ENCODE results near the gene ENPP6. TPM values are rescaled to one million over a fixed set of nuclear protein-coding genes. Genes with fewer than 3 reads are reported as not detected.
"Not testable (repeated sequence)": the region's sequence is repeated elsewhere in the genome, so short reads cannot be mapped to it uniquely, and the experiment has no call there.

ENPP6 gene
- total RNA-seq, 1 donor = under 0.01 TPM

DNA sequence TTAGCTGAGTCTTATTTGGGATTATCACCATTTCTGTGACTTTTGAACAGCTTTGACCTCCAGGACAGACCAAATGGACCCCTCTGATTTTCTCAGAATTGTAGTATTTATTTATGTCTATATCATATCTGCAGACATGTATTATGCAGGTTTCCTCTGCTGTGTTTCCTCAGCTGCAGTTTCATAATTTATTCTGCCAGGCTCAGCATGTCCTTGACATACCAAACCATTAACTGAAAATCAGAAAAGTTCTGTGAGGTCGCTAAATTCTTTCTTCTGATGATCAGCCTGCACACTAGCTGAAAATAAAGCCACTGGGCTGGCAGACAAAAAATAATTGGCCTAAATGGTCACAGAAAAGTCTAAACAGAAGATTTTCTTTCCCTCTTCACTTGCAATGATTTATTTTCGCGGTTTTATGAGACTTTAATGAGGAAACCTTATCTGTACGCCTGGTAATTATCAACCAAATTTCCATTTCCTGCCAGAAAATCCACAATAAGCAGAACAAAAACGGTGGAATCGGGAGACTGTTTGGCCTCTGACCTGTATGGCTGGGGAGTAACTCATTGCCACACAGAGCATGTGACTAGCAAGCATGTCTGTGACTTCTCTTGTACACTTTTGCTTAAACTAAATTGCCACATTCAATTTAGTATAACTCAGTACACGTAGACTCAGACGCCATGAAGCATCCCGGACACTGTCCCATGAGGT is 150.9 kb downstream of the ENPP6 start:
- no peak for DNase-seq (ENCODE audit: low read depth in 2 of 3, low spot score in 2 of 3)

DNA sequence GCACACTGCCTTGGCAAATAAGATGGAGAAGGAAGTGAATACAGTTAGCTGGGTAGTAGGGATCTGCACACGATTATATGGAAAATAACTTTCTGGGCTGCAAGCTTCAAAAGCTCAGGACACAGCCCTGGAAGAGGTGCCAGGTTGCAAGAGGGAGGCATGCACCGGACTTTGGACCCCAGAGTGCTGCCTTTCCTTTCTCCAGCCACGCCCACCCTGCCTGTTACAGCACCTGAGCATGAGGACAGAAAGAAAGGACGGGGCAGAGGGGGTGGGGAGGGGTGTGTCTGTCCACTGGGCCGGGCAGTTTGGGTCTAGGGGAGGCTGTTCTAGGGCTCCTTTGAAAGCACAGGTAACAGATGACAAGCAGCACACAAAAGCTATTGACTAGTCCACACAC is 152.8 kb downstream of the ENPP6 start:
- DNase-seq (ENCODE audit: low read depth in 2 of 3, low spot score in 2 of 3) = no peak

DNA sequence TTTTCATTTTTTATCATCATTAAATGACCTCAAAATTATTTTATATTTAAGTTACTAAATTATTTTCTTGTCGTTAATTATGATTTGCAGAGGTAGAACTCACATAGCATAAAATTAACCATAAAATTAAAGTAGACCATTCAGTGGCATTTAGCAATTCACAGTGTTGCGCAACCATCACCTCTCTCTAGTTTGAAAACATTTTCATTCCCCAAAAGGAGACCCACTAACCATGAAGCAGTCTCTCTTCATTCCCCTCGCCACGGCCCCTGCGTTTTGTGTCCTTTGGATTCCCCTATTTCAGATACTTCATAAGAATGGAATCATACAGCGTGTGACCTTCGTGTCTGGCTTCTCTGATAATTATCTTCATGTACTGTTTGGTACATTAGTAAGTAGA is 154.9 kb downstream of the ENPP6 start:
- DNase-seq (ENCODE audit: low read depth in 2 of 3, low spot score in 2 of 3) = no peak

DNA sequence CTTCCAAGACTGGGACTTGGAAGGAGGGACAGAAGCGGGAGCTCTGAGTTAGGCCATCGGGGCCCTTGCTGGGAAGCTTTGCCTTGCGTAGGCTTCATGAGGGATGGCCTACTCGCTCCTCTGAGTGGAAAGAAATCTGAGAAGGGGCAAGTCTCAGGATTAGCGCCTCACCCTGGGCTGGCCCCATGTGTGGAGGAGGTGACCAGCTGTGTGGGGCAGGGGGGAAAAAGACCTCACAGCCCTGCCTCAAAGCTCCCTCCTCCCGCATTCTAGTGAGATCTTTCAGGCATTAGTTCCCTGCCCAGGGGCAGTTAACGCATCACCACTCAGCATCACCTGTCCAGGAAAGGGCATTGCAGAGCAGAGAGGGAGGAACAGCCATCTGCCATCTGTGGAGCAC is 156.1 kb downstream of the ENPP6 start:
- no peak for DNase-seq (ENCODE audit: low read depth in 2 of 3, low spot score in 2 of 3)

DNA sequence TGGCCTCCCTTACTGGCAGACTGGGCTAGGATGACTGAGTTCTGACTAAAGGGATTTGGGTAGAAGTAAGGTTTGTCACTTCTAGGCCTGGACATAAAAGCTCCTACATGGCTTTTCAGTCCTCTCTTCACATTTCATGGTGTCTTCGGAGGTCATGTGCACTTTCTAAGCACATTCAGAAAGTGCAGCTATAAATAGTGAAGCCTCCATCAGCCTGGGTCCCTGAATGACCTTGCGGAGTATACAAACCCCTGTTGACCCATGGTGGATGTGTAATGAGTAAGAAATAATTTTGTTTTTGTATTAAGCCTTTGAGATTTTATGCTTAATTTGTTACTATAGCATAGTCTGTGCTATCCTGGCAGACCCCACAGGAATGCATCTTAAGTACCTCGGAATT is 158.6 kb downstream of the ENPP6 start:
- no peak for DNase-seq (ENCODE audit: low read depth in 2 of 3, low spot score in 2 of 3)

DNA sequence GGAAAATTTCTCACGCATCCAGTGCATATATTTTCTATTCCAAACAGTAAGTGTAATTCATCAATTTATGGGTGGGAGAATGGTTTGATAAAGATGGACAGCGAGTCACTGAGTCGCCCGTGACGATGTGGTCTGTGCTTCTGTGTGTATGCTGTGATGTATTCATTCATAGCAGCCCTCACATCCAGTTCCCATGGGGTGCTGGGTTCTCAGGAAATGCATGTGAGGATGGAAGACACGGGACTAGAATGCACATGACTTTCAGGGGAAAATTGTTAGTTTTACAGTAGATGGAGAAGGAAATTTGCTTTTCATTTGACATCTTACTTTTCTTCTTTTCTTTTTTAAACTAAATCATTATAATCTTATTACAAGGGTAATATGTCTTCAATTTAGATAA is 159.6 kb downstream of the ENPP6 start:
- no peak for DNase-seq (ENCODE audit: low read depth in 2 of 3, low spot score in 2 of 3)

DNA sequence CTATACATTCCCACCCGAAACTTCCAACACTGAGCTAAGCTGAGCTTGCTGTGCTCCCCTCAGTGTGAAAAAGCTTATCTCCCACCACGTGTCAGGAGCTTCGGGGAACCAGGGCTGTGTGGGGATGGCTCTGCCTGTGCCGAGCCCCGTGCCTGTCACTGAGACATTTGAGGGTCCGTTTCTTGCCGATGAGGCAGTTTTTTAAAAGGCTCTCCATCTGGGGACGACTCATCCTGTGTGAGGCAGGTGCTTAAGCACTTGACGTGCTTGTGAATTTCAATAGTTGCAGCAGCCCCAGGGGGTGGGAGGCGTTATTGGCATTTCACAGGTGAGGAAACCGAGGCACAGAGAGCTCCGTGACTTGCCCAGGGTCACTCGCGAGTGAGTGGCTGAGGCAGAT is 160.8 kb downstream of the ENPP6 start:
- no peak for DNase-seq (ENCODE audit: low read depth in 2 of 3, low spot score in 2 of 3)

DNA sequence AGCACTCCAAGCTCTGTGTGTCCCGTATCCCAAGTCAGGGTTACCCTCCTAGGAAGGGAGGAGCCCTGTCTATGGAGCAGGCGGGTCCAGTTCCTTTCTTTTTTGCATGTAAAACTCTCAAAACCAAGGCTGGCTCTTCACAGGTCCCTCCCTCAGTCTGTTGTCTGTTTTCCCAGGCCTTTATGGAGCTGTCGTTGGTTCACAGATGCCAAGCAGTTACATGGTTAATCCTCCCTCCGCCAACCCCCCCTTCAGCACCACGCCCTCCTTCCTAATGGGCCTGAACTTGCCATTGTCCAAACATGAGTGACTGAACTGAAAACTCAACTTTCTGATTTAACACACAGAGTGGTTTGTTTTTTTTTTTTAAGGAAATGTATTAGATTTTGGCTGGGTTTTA is 164.2 kb downstream of the ENPP6 start:
- no peak for DNase-seq (ENCODE audit: low read depth in 2 of 3, low spot score in 2 of 3)

DNA sequence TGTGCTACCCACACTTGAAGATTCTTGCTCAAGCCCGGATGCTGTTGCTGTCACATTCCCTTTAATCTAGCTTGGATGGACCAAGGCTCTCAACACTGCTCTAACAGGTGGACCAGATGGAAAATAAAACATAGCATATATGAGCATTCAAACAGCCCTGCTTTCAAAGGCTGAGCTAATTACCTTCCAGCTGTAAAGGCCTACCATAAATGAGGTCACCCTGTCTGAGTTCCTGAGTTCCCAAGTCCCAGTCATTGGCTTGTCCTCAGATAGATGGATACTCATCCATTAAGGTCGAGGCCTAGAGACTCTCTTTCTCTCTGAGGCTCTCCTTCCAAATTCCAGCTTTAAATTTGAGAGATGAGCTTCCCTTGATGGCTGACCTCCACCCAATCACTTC is 165.1 kb downstream of the ENPP6 start:
- no peak for DNase-seq (ENCODE audit: low read depth in 2 of 3, low spot score in 2 of 3)

DNA sequence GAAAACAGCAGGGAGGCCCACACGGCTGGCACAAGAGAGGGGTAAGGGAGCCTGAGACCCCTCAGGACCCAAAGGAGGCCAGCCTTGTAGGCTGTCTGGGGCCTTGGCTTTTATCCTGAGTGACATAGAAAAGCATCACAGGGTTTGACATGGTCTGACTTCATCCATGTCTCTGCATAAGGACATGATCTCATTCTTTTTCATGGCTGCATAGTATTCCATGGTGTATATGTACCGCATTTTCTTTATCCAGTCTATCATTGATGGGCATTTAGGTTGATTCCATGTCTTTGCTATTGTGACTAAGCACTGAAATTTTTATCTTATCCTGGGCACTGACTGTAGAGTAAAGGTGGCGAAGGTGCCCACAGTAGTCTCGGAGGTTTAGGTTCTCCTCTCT is 166.4 kb downstream of the ENPP6 start:
- not testable (repeated sequence) for DNase-seq (ENCODE audit: low read depth in 2 of 3, low spot score in 2 of 3)

DNA sequence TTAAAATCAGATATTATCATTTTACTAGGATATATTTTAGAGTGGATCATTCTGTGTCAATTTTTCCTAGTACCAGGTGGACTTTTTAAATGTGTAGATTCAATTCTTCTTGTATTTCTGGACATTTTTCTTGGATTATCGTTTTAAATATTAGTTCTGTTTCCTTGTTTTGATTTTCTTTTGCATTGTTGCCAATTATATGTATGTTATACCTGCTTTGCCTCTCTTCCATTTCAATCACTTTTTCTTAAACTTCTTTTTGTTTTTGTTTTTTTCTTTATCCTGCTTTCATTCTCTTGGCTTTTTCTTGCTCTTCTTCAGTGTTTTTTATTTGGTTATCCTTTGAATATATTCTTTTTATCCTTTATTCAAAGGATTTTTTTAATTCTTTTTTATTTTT is 171.5 kb downstream of the ENPP6 start:
- no peak for DNase-seq (ENCODE audit: low read depth in 2 of 3, low spot score in 2 of 3)

DNA sequence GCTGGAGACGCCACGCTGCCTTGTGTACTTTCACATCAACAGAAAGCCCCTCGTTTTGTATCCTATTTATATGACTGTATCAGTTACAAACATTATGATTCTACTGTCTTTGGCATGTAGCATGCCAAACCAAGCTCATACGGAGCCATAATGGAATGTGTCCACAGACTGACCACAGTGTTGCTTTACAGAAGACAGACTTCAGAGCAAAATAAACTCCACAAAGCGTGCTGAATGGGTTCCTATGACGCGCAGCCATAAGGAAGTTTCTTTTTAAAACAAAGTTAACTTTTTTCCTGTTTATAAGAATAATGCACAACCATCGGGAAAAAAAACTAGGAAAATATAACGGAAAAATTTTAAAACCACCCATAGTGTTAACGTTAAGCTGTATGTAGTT is 176.5 kb downstream of the ENPP6 start:
- DNase-seq (ENCODE audit: low read depth in 2 of 3, low spot score in 2 of 3) = no peak

DNA sequence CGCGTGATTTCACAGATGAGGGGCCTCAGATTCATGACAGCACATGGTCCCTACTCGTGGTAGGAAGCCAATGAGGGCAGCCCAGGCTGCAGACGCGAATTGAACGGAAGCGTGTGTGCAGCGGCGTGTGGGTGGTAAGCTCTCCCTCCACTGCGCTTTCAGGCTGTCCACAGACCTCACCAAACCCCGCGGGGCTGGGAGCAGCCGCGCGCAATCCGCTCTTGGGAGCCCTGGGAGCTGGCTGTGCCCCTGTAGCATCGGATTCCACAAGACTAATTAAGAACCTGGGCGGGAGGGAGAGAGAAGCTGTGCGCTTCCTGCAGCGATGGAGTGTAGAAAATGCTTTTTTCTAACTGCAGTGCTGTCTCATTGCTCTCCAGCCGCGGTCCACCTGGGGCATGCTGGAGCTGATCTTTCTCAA is 177.7 kb downstream of the ENPP6 start:
- DNase-seq (ENCODE audit: low read depth in 2 of 3, low spot score in 2 of 3) = peak in 1 of 3 donors; percentile 45
